PC-3 (cell line): ENCODE measurements around the gene PIGT. TPM values are rescaled to one million over a fixed set of nuclear protein-coding genes. Genes with fewer than 3 reads are reported as not detected.

ENCODE experiments used
- ATAC-seq: fragments of 200-7000 bp; cut with Tn5 transposase; 2 replicates; pipeline ENCODE4 v1.9.1; 2020; ENCODE audit warnings: mild to moderate bottlenecking, moderate library complexity
- BruUV-seq: library from RNA; stranded (reverse); fragments of 400-500 nt; replicated peaks from 2 replicates; lab custom pipeline; 2021; lab: Mats Ljungman, UMichigan
- CTCF ChIA-PET: fragments of 300-600 bp; sonication (Branson Sonifier 250); formaldehyde crosslinking; loops from one replicate; lab custom pipeline; 2022; ENCODE audit warnings: antibody characterized with exemption; lab: Charles Lee
- POLR2A ChIA-PET: fragments of 300-600 bp; sonication (Branson Sonifier 250); formaldehyde crosslinking; loops from one replicate; lab custom pipeline; 2022; ENCODE audit warnings: antibody characterized with exemption; ENCODE audit not compliant: unreplicated experiment; lab: Charles Lee
- DNase-seq: peaks from one replicate; pipeline ENCODE4 v3.0.0-alpha.2; 2015
- H2AFZ ChIP-seq: fragments of 300-600 bp; sonication (generic); 2 replicates; pipeline ENCODE4 v1.6.0; 2016; ENCODE audit warnings: antibody characterized with exemption, low read length
- H3F3A ChIP-seq: fragments of 300-600 bp; sonication (generic); one replicate; pipeline ENCODE4 v1.6.0; 2017; ENCODE audit warnings: antibody characterized with exemption, low read length, control low read depth, mild to moderate bottlenecking; ENCODE audit not compliant: unreplicated experiment
- H3K27ac ChIP-seq: fragments of 300-600 bp; sonication (generic); 2 replicates; pipeline ENCODE4 v1.5.1; 2016; ENCODE audit warnings: mild to moderate bottlenecking, low read length
- H3K27me3 ChIP-seq: fragments of 300-600 bp; sonication (generic); 2 replicates; pipeline ENCODE4 v1.6.1; 2016; ENCODE audit warnings: low read length, mixed read lengths
- H3K36me3 ChIP-seq: fragments of 300-600 bp; sonication (generic); 2 replicates; pipeline ENCODE4 v1.6.1; 2016; ENCODE audit warnings: low read depth, mixed run types, low read length, mixed read lengths
- H3K4me1 ChIP-seq: fragments of 300-600 bp; sonication (generic); 2 replicates; pipeline ENCODE4 v1.5.1; 2016; ENCODE audit warnings: low read length; ENCODE audit not compliant: insufficient read depth
- H3K4me2 ChIP-seq: fragments of 300-600 bp; sonication (generic); 2 replicates; pipeline ENCODE4 v1.6.0; 2016; ENCODE audit warnings: low read length
- H3K4me3 ChIP-seq: fragments of 300-600 bp; sonication (generic); 2 replicates; pipeline ENCODE4 v1.5.1; 2016; ENCODE audit warnings: mild to moderate bottlenecking, low read length, mixed read lengths
- H3K79me2 ChIP-seq: fragments of 300-600 bp; sonication (generic); 2 replicates; pipeline ENCODE4 v1.6.1; 2017; ENCODE audit warnings: low read length, mixed read lengths
- H3K9ac ChIP-seq: fragments of 300-600 bp; sonication (generic); 2 replicates; pipeline ENCODE4 v1.6.0; 2016; ENCODE audit warnings: mild to moderate bottlenecking, low read length
- H3K9me2 ChIP-seq: fragments of 300-600 bp; sonication (generic); replicated peaks from 2 replicates; pipeline ENCODE4 v1.6.1; 2016; ENCODE audit warnings: mixed run types, low read length, mixed read lengths
- H3K9me3 ChIP-seq: fragments of 300-600 bp; sonication (generic); 2 replicates; pipeline ENCODE4 v1.6.1; 2016; ENCODE audit warnings: low read length, mixed read lengths
- H4K20me1 ChIP-seq: fragments of 300-600 bp; sonication (generic); 2 replicates; pipeline ENCODE4 v1.6.1; 2016; ENCODE audit warnings: low read length, mixed read lengths
- CTCF ChIP-seq: fragments of 300-600 bp; sonication (generic); conservative IDR thresholded peaks from 2 replicates; pipeline ENCODE4 v1.5.1; 2017; ENCODE audit warnings: antibody characterized with exemption, low read depth, mild to moderate bottlenecking, low read length
- EZH2 ChIP-seq: fragments of 300-600 bp; sonication (generic); IDR thresholded peaks from one replicate; pipeline ENCODE4 v1.6.1; 2017; ENCODE audit warnings: antibody characterized with exemption, mild to moderate bottlenecking, low read length; ENCODE audit not compliant: unreplicated experiment
- EZH2phosphoT487 ChIP-seq: fragments of 300-600 bp; sonication (generic); IDR thresholded peaks from 2 replicates; pipeline ENCODE4 v1.6.1; 2018; ENCODE audit warnings: mild to moderate bottlenecking, antibody characterized with exemption, low read length, borderline replicate concordance
- intact Hi-C: fragments of 100-400 bp; cut with micrococcal nuclease; formaldehyde crosslinking; loops from 2 replicates; pipeline ENCODE4 v1.9.0; 2023
- total RNA-seq: library from RNA; depleted of rRNA; stranded (reverse); fragments of >200 nt; gene quantifications from 2 replicates; pipeline ENCODE4 v1.2.3, GENCODE V29; 2014

PIGT gene
- total RNA-seq, 1 experiment from 2014 or later: 129 TPM

GRCh38 chr20:45378191-45378590 lies 37.8 kb upstream of the PIGT start, which contains the start of gene TP53TG5:
Gene TP53TG5, minus strand, starts transcription at chr20:45378325. Its CDS starts 89 bp downstream, at chr20:45378236.
- CTCF ChIA-PET: no interaction called here
- Histone ChIP-seq H3K4me2 (no peak within 1 kb of the TSS), H3K4me3 (no peak within 1 kb of the TSS), H3K27me3 (no peaks in the 10 kb centered on the region), H3K9ac (no peak within 1 kb of the TSS), H3K9me3 (no peaks in the 10 kb centered on the region), H3F3A (peaks cover 8% of the 10 kb centered on the region), H3K4me1 (peaks cover 10% of the 10 kb centered on the region), H3K9me2 (no peaks in the 10 kb centered on the region), H2AFZ (no peak within 1 kb of the TSS), H4K20me1 (no peaks in the 10 kb centered on the region), H3K79me2 (no peaks in the 10 kb centered on the region), H3K27ac (no peak within 1 kb of the TSS), H3K36me3 (peaks cover 5% of the 10 kb centered on the region; the same call in 1 of the 2 replicates)
- DNase-seq (no peak), ATAC-seq (no peak)
- POLR2A ChIA-PET: no interaction called here
- BruUV-seq: no TSS peak
- intact Hi-C loops: no loop called here
- no peak for TF ChIP-seq EZH2
- no peak for TF ChIP-seq CTCF
- TF ChIP-seq EZH2phosphoT487: no peak

- Histone ChIP-seq H3K4me1 (peaks cover 29% of the 10 kb centered on the region), H3K9me2 (no peaks in the 10 kb centered on the region), H3K27me3 (no peaks in the 10 kb centered on the region), H3K27ac (no peak overlapping the region), H3K9me3 (no peaks in the 10 kb centered on the region), H3K9ac (no peak overlapping the region), H3K36me3 (no peaks in the 10 kb centered on the region), H4K20me1 (no peaks in the 10 kb centered on the region), H3K79me2 (no peaks in the 10 kb centered on the region), H3K4me2 (no peak overlapping the region), H3F3A (peaks cover 7% of the 10 kb centered on the region), H3K4me3 (no peak overlapping the region), H2AFZ (no peak overlapping the region)
- ATAC-seq (no peak), DNase-seq (no peak)
- no TSS peak for BruUV-seq
- intact Hi-C loops: no loop called here
- TF ChIP-seq EZH2 (no peak), CTCF (no peak), EZH2phosphoT487 (no peak)
- ChIA-PET POLR2A (no interaction called here), CTCF (interaction anchor here (0.7 kb wide), 1 partner anchor 18 kb away, joined by 3 read pairs; no protein-coding TSS in a partner anchor)
Measured at GRCh38 chr20:45387274-45387673, 28.7 kb upstream of the PIGT start.

GRCh38 chr20:45390931-45391330 lies 25.0 kb upstream of the PIGT start:
- Histone ChIP-seq H3F3A (no peaks in the 10 kb centered on the region), H3K9ac (no peak overlapping the region), H3K9me2 (no peaks in the 10 kb centered on the region), H3K27me3 (no peaks in the 10 kb centered on the region), H4K20me1 (no peaks in the 10 kb centered on the region), H3K79me2 (no peaks in the 10 kb centered on the region), H3K4me3 (no peak overlapping the region), H3K4me1 (peaks cover 8% of the 10 kb centered on the region), H3K9me3 (no peaks in the 10 kb centered on the region), H3K27ac (no peak overlapping the region), H3K4me2 (no peak overlapping the region), H3K36me3 (no peaks in the 10 kb centered on the region), H2AFZ (no peak overlapping the region)
- no peak for ATAC-seq
- POLR2A ChIA-PET: no interaction called here
- DNase-seq: no peak
- CTCF ChIA-PET: no interaction called here
- intact Hi-C loops: no loop called here
- no TSS peak for BruUV-seq
- no peak for TF ChIP-seq EZH2
- TF ChIP-seq EZH2phosphoT487: no peak
- no peak for TF ChIP-seq CTCF
